AG04450 (cell line): Measurements from ENCODE around the gene FGF5. TPM values are rescaled to one million over a fixed set of nuclear protein-coding genes. Genes with fewer than 3 reads are reported as not detected.
A peak's percentile ranks its signal among the peaks of the same experiment; 100 is the strongest.

Experiments used
- CTCF ChIA-PET: fragments of 300-600, 350-600 bp; formaldehyde crosslinking; extraction: SDS; loops from one replicate; lab custom pipeline; 2022; ENCODE audit warnings: antibody characterized with exemption, inconsistent platforms; lab: Charles Lee
- POLR2A ChIA-PET: fragments of 350-600 bp; formaldehyde crosslinking; extraction: SDS; loops from one replicate; lab custom pipeline; 2021; ENCODE audit warnings: antibody characterized with exemption, inconsistent platforms; lab: Yijun Ruan, JAX
- DNase-seq: peaks from one replicate; pipeline ENCODE4 v3.0.0-alpha.2; 2011; ENCODE audit warnings: low read depth, low spot score
- H3K27ac ChIP-seq: one replicate; pipeline ENCODE4 v1.5.1; 2012; ENCODE audit warnings: low read depth, low read length, control low read depth
- H3K27me3 ChIP-seq: one replicate; pipeline ENCODE4 v1.6.0; 2012; ENCODE audit warnings: low read length; ENCODE audit not compliant: control insufficient read depth, insufficient read depth
- H3K4me3 ChIP-seq: 2 replicates; pipeline ENCODE4 v1.5.1; 2011; ENCODE audit warnings: mild to moderate bottlenecking, low read depth, low read length, control low read depth
- H3K9me3 ChIP-seq: 2 replicates; pipeline ENCODE4 v1.5.1; 2012; ENCODE audit warnings: low read length; ENCODE audit not compliant: control insufficient read depth, insufficient read depth
- CTCF ChIP-seq: IDR thresholded peaks from 2 replicates; pipeline ENCODE4 v1.5.1; 2011; ENCODE audit warnings: low read depth, low read length, control low read depth, inconsistent platforms
- polyA plus RNA-seq: library from polyadenylated mRNA; depleted of rRNA; stranded (reverse); fragments of >200 nt; gene quantifications from 2 replicates; pipeline ENCODE4 v1.2.3, GENCODE V29; 2011

FGF5 gene
- polyA plus RNA-seq, 1 experiment = 39.9 TPM

GRCh38 chr4:80305466-80305865, 39.0 kb downstream of the FGF5 start:
- DNase-seq = no peak
- Histone ChIP-seq H3K4me3 (no peak overlapping the region), H3K27me3 (no peaks in the 10 kb centered on the region), H3K9me3 (peaks cover 7% of the 10 kb centered on the region), H3K27ac (no peak overlapping the region)
- POLR2A ChIA-PET = no interaction called here
- no peak for TF ChIP-seq CTCF
- CTCF ChIA-PET = interaction anchor here (0.6 to 1.2 kb wide), 3 partner anchors 9 to 103 kb away, joined by 3 to 5 read pairs (median 4); no protein-coding TSS in a partner anchor

GRCh38 chr4:80306260-80306659, 39.8 kb downstream of the FGF5 start:
- Histone ChIP-seq H3K27me3 (no peaks in the 10 kb centered on the region), H3K9me3 (peaks cover 7% of the 10 kb centered on the region), H3K4me3 (no peak overlapping the region), H3K27ac (no peak overlapping the region)
- TF ChIP-seq CTCF = no peak
- CTCF ChIA-PET = interaction anchor here (0.6 to 1.2 kb wide), 2 partner anchors 29 to 104 kb away, joined by 3 to 5 read pairs; partner anchors contain the start of gene CFAP299
- DNase-seq = no peak
- POLR2A ChIA-PET = no interaction called here

GRCh38 chr4:80307183-80307735, 40.8 kb downstream of the FGF5 start:
- ChIA-PET CTCF (interaction anchor here (0.9 to 1.4 kb wide), 4 partner anchors 16 to 92 kb away, joined by 3 to 7 read pairs (median 3); partner anchors contain the start of gene CFAP299), POLR2A (interaction anchor here (1.4 to 1.8 kb wide), 3 partner anchors 12 to 41 kb away, joined by 3 to 13 read pairs (median 3); partner anchors contain the start of gene FGF5)
- H3K27me3 ChIP-seq = no peaks in the 10 kb centered on the region
- no peak for DNase-seq
- peaks cover 7% of the 10 kb centered on the region for H3K9me3 ChIP-seq
- H3K4me3 ChIP-seq = no peak overlapping the region
- no peak overlapping the region for H3K27ac ChIP-seq
- no peak for TF ChIP-seq CTCF

- TF ChIP-seq CTCF = no peak
- Histone ChIP-seq H3K4me3 (peak overlapping the region; percentile 41), H3K9me3 (peaks cover 2% of the 10 kb centered on the region), H3K27ac (peak overlapping the region; percentile 54), H3K27me3 (no peaks in the 10 kb centered on the region)
- DNase-seq = no peak
- ChIA-PET POLR2A (interaction anchor here (0.7 to 1.8 kb wide), 4 partner anchors 12 to 70 kb away, joined by 3 to 13 read pairs (median 4); partner anchors contain the start of gene FGF5), CTCF (interaction anchor here (0.7 to 1.4 kb wide), 5 partner anchors 15 to 92 kb away, joined by 3 to 7 read pairs (median 3); no protein-coding TSS in a partner anchor)
Observed at GRCh38 chr4:80307774-80308465, 41.5 kb downstream of the FGF5 start.
